Hepatocyte (in vitro differentiated cells): ENCODE results near the gene LSS.

Experiments
- EZH2 ChIP-seq: fragments of 200-600 bp; sonication (generic); IDR thresholded peaks from 2 replicates; pipeline ENCODE4 v1.6.1; 2016; ENCODE audit warnings: antibody characterized with exemption, mild to moderate bottlenecking, borderline replicate concordance
- EZH2phosphoT487 ChIP-seq: fragments of 200-600 bp; sonication (generic); IDR thresholded peaks from one replicate; pipeline ENCODE4 v1.6.1; 2018; ENCODE audit warnings: antibody characterized with exemption, mild to moderate bottlenecking, low read depth, moderate library complexity; ENCODE audit not compliant: unreplicated experiment, severe bottlenecking
- TF ChIP-seq, protein P1 (sequence below): fragments of 200-600 bp; sonication (generic); IDR thresholded peaks from 2 replicates; pipeline ENCODE4 v1.5.1; 2016; ENCODE audit warnings: antibody characterized with exemption, mild to moderate bottlenecking; ENCODE audit not compliant: poor library complexity

DNA sequence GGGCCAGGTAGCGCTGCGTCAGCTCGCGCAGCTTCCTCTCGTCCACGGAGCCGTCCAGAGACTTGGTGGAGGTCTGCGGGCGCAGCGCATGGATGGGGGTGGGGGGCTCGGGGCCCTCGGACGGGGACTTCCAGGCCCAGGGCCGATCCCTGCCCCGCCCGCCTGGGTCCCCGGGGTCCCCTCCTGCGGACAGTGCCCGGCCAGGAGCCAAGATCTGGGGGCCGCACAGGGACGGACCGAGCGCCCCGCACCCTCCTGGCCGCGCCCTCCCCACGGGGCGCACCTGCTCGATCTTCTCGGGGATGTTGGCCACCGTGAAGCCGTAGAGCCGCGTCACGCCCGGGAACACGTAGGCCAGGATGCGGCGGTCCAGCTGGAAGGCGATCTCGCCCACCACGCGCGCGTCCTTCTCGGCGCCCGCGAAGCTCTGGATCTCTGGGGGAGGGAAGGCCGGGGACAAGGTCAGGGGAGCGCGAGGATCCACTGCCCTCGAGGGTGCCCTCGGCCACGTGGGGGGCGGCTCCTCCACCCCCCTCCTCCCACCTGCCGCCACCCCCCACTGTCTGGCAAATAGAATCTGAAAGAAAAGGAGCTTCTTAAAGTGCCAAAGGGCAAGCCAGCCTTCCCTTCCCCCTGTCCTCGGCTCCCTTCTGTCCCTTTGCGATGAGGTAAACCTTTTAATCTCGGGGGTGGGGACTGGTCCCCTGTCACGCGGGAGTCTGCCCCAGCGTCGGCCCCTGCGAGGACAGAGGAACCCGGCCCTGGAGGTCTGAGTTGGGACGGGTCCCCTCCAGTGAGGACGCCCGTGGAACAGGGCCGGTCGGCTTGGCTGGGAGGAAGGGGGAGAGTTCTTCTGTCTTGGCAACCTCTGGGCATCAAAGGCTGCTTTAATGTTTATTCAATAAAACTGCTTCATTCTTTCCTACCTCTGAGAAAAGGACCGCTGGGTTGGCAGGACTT lies 66.7 kb downstream of the LSS start:
- TF ChIP-seq, protein P1, sequence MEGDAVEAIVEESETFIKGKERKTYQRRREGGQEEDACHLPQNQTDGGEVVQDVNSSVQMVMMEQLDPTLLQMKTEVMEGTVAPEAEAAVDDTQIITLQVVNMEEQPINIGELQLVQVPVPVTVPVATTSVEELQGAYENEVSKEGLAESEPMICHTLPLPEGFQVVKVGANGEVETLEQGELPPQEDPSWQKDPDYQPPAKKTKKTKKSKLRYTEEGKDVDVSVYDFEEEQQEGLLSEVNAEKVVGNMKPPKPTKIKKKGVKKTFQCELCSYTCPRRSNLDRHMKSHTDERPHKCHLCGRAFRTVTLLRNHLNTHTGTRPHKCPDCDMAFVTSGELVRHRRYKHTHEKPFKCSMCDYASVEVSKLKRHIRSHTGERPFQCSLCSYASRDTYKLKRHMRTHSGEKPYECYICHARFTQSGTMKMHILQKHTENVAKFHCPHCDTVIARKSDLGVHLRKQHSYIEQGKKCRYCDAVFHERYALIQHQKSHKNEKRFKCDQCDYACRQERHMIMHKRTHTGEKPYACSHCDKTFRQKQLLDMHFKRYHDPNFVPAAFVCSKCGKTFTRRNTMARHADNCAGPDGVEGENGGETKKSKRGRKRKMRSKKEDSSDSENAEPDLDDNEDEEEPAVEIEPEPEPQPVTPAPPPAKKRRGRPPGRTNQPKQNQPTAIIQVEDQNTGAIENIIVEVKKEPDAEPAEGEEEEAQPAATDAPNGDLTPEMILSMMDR = no peak
- no peak for TF ChIP-seq EZH2phosphoT487
- no peak for TF ChIP-seq EZH2
